GM19438 (cell line): ENCODE results near the gene SPON1.

Source experiments
- ATAC-seq: cut with Tn5 transposase; IDR thresholded peaks from one replicate; pipeline ENCODE4 v1.9.1; 2021; ENCODE audit warnings: low read depth; ENCODE audit not compliant: unreplicated experiment

SPON1 gene

DNA sequence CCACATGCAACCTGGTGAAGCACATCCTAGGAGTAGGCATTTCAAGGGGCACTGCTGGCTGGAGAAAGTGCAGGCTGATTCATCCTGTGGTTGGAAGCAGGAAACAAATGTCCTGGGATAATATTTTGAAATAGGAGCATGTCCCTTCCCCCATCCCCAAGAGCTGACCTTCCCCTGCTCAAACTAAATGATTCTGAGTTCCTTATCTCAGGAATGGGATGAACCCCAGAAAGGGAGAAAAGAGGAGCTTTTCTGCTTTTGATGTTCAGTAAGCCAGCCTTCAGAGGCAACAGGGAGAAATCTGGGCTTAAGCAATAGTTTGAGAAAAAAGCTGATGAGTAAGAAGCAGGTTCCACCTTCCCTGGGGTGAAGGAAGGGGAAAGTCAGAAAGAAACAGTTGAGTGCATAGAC is 19.5 kb upstream of the SPON1 start:
- ATAC-seq: no peak

- ATAC-seq: no peak
Measured at GRCh38 chr11:13944016-13944415, 18.5 kb upstream of the SPON1 start.

DNA sequence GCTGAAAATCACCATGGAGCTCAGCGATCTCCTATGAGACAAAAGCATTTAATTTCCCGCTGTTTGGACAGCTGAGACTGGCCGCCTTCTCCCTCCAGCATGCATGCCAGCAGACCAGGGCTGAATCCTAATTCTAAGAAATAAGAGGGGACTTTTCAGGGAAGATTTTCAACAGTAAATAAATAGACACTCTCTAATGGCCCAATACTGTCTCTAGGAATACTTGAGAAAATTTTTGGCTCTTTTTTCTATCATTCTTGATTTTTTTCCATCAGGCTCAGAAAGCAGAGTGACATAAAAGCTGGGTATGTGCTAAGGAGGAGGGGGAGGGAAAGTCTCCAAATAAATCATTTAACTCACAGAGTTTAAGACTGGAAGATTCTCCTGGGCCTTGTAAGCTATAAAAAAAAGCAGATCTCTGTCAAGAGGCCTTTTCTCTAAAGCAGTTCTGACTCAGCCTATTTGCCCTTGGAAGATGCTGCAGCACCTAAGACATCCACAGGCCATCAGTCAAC is 17.6 kb upstream of the SPON1 start:
- no peak for ATAC-seq

DNA sequence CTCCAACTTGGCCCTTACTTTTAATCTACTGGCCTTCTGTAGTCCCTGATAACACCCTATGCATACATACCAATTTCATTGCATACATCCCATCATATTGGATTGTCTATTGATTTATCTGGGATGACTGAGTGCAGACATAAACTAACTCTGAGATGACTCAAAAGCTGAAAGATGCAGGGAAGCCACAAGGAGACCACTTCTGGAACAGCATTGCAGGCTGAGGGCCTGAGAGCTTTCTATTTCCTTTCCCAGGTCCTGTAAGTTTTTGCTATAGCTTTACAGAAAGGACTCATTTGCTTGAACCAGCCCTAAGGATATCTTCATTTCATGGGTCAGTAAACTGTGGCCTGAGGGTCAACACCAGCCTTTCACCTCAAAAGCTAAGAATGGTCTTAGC is 15.1 kb upstream of the SPON1 start:
- no peak for ATAC-seq

- ATAC-seq: no peak
Measured at GRCh38 chr11:13949876-13950275, 12.6 kb upstream of the SPON1 start.

DNA sequence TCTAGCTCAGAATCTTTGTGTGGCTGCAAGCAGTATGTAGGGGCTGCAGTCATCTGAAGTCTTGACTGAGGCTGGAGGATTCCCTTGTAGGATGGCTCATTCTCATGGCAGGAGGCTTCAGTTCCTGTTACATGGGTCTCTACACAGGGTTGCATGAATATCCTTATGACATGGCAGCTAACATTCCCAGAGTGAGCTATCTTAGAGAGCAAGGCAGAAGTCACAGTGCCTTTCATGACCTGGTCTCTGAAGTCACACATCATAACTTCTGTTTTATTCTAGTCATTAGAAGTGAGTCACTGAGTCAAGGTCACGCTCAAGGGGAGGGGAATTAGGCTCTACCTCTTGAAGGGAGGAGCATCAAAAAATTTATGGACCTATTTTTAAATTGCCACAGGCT is 10.3 kb upstream of the SPON1 start:
- no peak for ATAC-seq

GRCh38 chr11:13952668-13953067 is 9.9 kb upstream of the SPON1 start:
- no peak for ATAC-seq

DNA sequence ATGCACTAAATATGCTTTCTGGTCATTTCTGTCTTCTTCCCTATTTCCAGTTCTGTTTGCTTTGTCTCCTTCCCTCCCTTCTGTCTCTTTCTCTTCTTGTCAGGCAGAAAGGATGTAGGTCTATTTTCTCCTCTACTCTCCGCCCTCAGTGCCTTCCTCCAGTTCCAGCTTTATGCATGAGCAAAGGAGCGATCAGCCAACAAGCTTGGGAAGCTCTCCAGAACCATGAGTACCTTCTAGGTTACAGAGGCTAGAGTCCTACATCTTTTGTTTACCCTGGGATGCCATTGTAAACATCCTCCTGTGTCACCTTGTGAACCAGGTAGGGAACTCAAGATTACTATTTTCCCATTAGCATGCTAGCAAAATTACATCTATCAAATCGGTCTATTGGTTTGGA is 7.9 kb upstream of the SPON1 start:
- no peak for ATAC-seq

- ATAC-seq: no peak
Measured at GRCh38 chr11:13955971-13956421, 6.5 kb upstream of the SPON1 start.

DNA sequence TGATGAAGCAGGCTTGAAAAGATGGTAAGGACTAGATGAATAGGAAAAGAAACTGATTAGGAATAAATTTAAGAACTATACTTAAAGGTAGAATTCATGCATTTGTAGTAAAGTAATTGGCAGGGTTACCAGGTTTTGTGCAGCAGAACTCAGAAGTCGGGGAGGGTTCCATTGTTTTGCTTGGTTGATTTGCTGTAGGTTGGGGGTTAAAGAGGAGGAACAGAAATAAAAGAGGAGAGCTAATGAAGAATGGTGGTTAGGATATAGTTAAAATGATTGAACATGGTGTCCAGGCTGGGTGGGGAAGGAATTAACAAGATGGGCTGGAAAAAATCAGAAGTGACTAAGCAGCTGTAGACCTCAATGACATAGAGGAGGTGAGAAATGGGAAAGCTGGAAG is 5.5 kb upstream of the SPON1 start:
- no peak for ATAC-seq

DNA sequence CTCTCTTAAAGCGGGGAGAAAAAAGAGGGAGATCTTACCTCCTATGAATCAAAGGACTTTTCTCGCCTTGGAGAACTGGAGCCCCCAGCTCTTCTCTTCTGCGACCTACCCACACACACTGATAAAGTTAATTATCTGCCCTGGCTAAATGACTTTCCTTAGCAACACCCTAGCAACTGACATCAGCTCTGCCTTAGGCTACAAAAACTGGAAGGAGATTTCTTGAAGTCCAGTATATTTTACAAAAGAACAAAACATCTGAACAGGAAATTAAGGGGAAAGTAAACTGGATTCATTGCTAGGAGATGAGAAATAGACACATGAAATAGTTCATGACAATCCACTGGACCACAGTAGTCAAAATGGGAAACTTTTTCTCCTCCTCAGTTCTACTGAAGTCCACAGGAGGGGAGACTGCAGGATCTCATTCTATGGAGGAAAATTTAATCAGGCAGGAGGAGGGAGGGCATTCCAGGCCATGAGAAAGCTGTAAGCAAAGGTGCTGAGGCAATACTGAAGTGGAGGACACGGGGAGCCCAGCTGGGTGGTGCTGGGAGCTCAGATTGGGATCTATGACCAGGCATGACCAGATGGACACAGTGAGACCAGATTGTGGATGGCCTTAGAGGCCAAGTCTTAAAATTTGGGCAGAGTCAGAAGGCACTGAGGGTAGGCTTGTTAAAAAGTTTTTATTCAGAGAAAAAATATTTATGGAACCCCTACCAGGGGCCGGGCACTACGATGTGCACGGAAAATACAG is 3.7 kb upstream of the SPON1 start:
- ATAC-seq: no peak

DNA sequence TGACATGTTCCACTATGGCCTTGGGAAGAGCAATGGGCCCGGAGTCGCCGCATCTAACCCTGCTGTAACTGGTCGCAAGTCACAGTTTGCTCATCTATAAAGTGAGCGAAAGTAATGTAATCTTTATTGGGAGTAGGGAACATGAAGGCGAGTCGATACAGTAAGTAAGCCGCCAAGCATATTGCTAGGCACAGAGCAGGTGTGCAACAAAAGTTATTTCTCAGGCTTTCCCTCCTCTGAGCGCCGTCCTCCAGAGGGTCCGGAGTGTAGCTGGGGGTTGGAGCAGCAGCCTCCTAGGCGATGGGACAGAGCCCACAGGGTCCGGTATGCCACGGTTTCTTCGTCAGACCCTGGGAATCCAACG is 343 bp upstream of the SPON1 start:
- no peak for ATAC-seq

- no peak for ATAC-seq
Measured at GRCh38 chr11:13963169-13963948, 836 bp downstream of the SPON1 start.

DNA sequence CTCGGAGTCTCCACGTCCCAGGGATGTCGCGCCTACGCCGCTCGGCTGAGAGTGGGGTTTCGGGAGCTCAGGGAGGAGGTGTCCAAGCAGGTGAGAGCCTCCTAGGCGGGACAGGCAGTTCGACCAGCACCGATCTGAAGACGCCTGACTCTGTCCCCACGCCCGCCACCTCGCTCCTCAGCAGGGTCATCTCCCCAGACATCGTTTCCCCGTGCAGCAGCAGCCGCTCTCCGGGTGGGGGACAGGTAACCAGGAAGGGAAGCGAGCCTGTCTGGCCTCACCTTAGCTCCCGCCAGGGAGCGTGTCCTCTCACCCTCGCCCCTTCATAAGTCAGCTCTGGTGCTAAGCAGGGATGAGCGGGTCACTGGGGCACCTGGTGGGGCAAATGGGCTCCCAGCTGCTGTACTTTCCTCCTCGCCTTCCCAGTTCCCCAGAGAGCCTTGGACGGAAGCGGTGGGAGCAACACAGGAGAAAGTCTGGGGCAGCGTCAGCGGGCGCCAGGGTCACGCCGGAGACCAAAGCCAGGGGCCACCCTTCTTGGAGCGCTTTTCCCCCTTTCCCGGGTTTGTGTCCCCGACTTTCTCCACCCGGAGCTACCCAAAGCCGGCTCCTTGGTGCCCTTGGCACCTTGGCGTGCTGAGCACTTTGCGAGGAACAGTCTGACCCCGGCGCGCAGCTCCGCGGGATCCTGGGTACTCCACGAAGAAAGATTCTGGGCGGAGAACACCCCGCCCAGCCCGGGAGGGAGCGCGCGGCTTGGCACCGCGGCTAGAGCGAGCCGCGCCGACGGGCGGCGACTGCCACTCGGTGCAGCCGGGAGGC is 1.6 kb downstream of the SPON1 start:
- ATAC-seq: no peak

GRCh38 chr11:13964771-13965074 is 2.2 kb downstream of the SPON1 start:
- no peak for ATAC-seq

DNA sequence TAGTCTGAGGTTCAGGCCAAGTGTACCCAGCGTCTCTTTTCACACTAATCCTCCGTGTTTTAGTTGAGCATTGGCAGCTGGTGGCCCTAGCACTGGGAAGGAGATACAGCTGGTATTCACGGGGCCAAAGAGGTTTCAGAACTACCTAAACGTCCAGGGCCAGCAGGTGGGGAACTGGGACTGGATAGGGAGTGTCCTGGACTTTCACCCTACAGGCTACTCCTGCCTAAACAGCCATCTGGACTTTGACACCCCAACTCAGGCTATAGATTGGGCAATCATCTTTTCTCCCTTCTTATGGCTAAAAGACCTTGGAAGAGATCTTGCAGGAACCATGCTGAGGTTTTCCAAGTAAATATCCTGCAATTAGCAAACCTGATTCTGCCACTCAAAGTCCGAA is 2.8 kb downstream of the SPON1 start:
- no peak for ATAC-seq

DNA sequence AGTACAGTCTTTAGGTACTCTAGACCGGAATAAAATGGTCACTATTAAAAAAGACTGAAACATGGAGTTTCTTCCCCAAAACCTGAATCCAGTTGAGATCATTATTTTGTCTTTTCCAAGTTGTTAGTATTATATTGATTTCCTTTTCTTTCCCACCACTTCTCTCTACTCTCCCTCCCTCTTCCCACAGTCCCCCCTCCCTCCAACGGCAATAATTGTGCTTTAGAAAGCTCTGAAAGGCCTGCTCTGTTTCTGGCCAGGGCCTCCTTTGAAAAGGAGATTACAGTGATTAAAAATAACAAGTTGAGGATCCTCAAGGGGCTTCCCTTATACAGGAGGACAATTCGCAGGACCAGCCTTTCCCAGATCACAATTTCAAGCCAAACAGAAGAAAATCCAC is 3.5 kb downstream of the SPON1 start:
- ATAC-seq: no peak

DNA sequence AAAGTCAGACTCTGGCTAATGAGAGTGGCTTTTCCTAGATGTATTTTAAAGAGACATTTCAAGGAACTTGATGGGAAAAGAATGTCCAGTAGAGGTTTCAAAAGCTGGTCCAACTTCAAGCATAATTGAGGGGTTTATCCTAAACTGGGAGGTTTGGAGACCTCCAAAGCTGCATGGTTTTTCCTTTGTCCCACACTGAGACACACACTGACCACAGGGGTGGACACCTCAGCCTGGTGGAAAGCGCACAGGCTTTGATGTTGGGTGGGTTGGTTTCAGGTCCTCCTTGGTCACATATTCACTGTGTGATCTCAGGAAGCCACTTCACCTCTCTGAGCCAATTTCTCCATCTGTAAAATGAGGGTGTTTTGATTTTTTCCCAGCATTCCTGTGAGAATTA is 4.0 kb downstream of the SPON1 start:
- ATAC-seq: no peak

- ATAC-seq: no peak
Measured at GRCh38 chr11:13970986-13971385, 8.5 kb downstream of the SPON1 start.

- ATAC-seq: no peak
Measured at GRCh38 chr11:13972043-13972910, 9.8 kb downstream of the SPON1 start.
